MCF 10A (cell line): ENCODE data around the gene ANKZF1. TPM values are rescaled to one million over a fixed set of nuclear protein-coding genes. Genes with fewer than 3 reads are reported as not detected.

Experiments used
- BruUV-seq: library from RNA; stranded (reverse); fragments of 400-500 nt; replicated peaks from 2 replicates; lab custom pipeline; 2021; lab: Mats Ljungman, UMichigan
- CTCF ChIA-PET: fragments of 300-600 bp; sonication (Branson Sonifier 250); formaldehyde crosslinking; extraction: SDS; loops from one replicate; lab custom pipeline; 2021; ENCODE audit warnings: antibody characterized with exemption, inconsistent platforms; lab: Yijun Ruan, JAX
- POLR2A ChIA-PET: fragments of 300-600, 350-650 bp; sonication (Branson Sonifier 250); formaldehyde crosslinking; extraction: SDS; loops from one replicate; lab custom pipeline; 2020; ENCODE audit warnings: antibody characterized with exemption, inconsistent platforms; lab: Yijun Ruan, JAX
- DNase-seq: peaks from one replicate; pipeline ENCODE4 v3.0.0-alpha.2; 2018; ENCODE audit not compliant: unreplicated experiment
- H3K27ac Mint-ChIP-seq: one replicate; pipeline ENCODE4 v1.8.0; 2022; ENCODE audit warnings: mild to moderate bottlenecking, low read depth, mixed read lengths; ENCODE audit not compliant: unreplicated experiment
- H3K27me3 Mint-ChIP-seq: one replicate; pipeline ENCODE4 v1.8.0; 2022; ENCODE audit warnings: mixed read lengths; ENCODE audit not compliant: insufficient read depth, unreplicated experiment
- H3K36me3 Mint-ChIP-seq: one replicate; pipeline ENCODE4 v1.8.0; 2022; ENCODE audit warnings: mild to moderate bottlenecking, moderate library complexity, mixed read lengths; ENCODE audit not compliant: insufficient read depth, unreplicated experiment
- H3K4me1 Mint-ChIP-seq: one replicate; pipeline ENCODE4 v1.8.0; 2022; ENCODE audit warnings: mixed read lengths; ENCODE audit not compliant: insufficient read depth, unreplicated experiment
- H3K4me3 Mint-ChIP-seq: one replicate; pipeline ENCODE4 v1.8.0; 2022; ENCODE audit warnings: mild to moderate bottlenecking, moderate library complexity, mixed read lengths; ENCODE audit not compliant: unreplicated experiment
- H3K9me3 Mint-ChIP-seq: one replicate; pipeline ENCODE4 v1.8.0; 2022; ENCODE audit warnings: mixed read lengths; ENCODE audit not compliant: unreplicated experiment
- intact Hi-C: fragments of 100-400 bp; cut with micrococcal nuclease; formaldehyde crosslinking; loops from 2 replicates; pipeline ENCODE4 v1.14.1; 2022
- total RNA-seq: library from RNA; stranded (reverse); gene quantifications from 2 replicates; pipeline ENCODE4 v1.2.3, GENCODE V29; 2022
- TF ChIP-seq, protein P1 (sequence below): fragments of 200-600 bp; IDR thresholded peaks from one replicate; pipeline ENCODE4 v1.8.0; 2022; ENCODE audit warnings: antibody characterized with exemption, mild to moderate bottlenecking; ENCODE audit not compliant: unreplicated experiment

Gene ANKZF1
- total RNA-seq, 1 experiment from 2014 or later: 45.6 TPM

DNA sequence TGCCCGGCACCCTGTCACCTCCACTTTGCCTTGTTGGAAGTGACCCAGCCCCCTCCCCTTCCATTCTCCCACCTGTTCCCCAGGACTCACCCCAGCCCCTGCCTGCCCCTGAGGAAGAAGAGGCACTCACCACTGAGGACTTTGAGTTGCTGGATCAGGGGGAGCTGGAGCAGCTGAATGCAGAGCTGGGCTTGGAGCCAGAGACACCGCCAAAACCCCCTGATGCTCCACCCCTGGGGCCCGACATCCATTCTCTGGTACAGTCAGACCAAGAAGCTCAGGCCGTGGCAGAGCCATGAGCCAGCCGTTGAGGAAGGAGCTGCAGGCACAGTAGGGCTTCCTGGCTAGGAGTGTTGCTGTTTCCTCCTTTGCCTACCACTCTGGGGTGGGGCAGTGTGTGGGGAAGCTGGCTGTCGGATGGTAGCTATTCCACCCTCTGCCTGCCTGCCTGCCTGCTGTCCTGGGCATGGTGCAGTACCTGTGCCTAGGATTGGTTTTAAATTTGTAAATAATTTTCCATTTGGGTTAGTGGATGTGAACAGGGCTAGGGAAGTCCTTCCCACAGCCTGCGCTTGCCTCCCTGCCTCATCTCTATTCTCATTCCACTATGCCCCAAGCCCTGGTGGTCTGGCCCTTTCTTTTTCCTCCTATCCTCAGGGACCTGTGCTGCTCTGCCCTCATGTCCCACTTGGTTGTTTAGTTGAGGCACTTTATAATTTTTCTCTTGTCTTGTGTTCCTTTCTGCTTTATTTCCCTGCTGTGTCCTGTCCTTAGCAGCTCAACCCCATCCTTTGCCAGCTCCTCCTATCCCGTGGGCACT, 47.1 kb upstream of the ANKZF1 start:
- no TSS peak for BruUV-seq
- no peaks in the 10 kb centered on the region for H3K9me3 Mint-ChIP-seq
- TF ChIP-seq, protein P1, sequence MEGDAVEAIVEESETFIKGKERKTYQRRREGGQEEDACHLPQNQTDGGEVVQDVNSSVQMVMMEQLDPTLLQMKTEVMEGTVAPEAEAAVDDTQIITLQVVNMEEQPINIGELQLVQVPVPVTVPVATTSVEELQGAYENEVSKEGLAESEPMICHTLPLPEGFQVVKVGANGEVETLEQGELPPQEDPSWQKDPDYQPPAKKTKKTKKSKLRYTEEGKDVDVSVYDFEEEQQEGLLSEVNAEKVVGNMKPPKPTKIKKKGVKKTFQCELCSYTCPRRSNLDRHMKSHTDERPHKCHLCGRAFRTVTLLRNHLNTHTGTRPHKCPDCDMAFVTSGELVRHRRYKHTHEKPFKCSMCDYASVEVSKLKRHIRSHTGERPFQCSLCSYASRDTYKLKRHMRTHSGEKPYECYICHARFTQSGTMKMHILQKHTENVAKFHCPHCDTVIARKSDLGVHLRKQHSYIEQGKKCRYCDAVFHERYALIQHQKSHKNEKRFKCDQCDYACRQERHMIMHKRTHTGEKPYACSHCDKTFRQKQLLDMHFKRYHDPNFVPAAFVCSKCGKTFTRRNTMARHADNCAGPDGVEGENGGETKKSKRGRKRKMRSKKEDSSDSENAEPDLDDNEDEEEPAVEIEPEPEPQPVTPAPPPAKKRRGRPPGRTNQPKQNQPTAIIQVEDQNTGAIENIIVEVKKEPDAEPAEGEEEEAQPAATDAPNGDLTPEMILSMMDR: no peak
- no peak overlapping the region for H3K27ac Mint-ChIP-seq
- ChIA-PET POLR2A (interaction anchor here (0.6 to 3.9 kb wide), 4 partner anchors 24 to 329 kb away, joined by 3 to 17 read pairs (median 6); partner anchors contain the start of genes ANKZF1, GLB1L, STK16 and ZFAND2B), CTCF (interaction anchor here (1.1 to 3.0 kb wide), 6 partner anchors 10 to 112 kb away, joined by 3 to 14 read pairs (median 6); no protein-coding TSS in a partner anchor)
- no peaks in the 10 kb centered on the region for H3K27me3 Mint-ChIP-seq
- H3K36me3 Mint-ChIP-seq: peaks cover 43% of the 10 kb centered on the region
- H3K4me1 Mint-ChIP-seq: no peaks in the 10 kb centered on the region
- no peak for DNase-seq
- intact Hi-C loops: no loop called here
- H3K4me3 Mint-ChIP-seq: no peak overlapping the region

GRCh38 chr2:219183151-219183772, 46.3 kb upstream of the ANKZF1 start:
- no peaks in the 10 kb centered on the region for H3K27me3 Mint-ChIP-seq
- TF ChIP-seq, protein P1: no peak
- intact Hi-C loops: no loop called here
- no peak overlapping the region for H3K27ac Mint-ChIP-seq
- H3K4me3 Mint-ChIP-seq: no peak overlapping the region
- no TSS peak for BruUV-seq
- no peaks in the 10 kb centered on the region for H3K4me1 Mint-ChIP-seq
- H3K36me3 Mint-ChIP-seq: peaks cover 43% of the 10 kb centered on the region
- POLR2A ChIA-PET: interaction anchor here (0.6 to 1.6 kb wide), 3 partner anchors 12 to 62 kb away, joined by 3 to 5 read pairs (median 3); partner anchors contain the start of genes ANKZF1, GLB1L and STK16
- DNase-seq: no peak
- no peaks in the 10 kb centered on the region for H3K9me3 Mint-ChIP-seq
- CTCF ChIA-PET: interaction anchor here (1.1 to 3.0 kb wide), 5 partner anchors 9 to 112 kb away, joined by 3 to 14 read pairs (median 6); no protein-coding TSS in a partner anchor

GRCh38 chr2:219184121-219184520, 45.5 kb upstream of the ANKZF1 start:
- no peak overlapping the region for H3K4me3 Mint-ChIP-seq
- H3K4me1 Mint-ChIP-seq: no peaks in the 10 kb centered on the region
- ChIA-PET CTCF (interaction anchor here (2.6 kb wide), 1 partner anchor 8 kb away, joined by 12 read pairs; no protein-coding TSS in a partner anchor), POLR2A (no interaction called here)
- no peak for DNase-seq
- no peaks in the 10 kb centered on the region for H3K9me3 Mint-ChIP-seq
- peaks cover 35% of the 10 kb centered on the region for H3K36me3 Mint-ChIP-seq
- H3K27me3 Mint-ChIP-seq: no peaks in the 10 kb centered on the region
- TF ChIP-seq, protein P1: no peak
- intact Hi-C loops: no loop called here
- BruUV-seq: no TSS peak
- no peak overlapping the region for H3K27ac Mint-ChIP-seq
